SK-N-SH (cell line): ENCODE results near the gene TEX19. TPM values are rescaled to one million over a fixed set of nuclear protein-coding genes. Genes with fewer than 3 reads are reported as not detected.

ENCODE experiments used
- CTCF ChIA-PET: fragments of 300-600, 350-600 bp; formaldehyde crosslinking; extraction: SDS; loops from one replicate; lab custom pipeline; 2021; lab: Yijun Ruan, JAX
- POLR2A ChIA-PET: fragments of 350-600 bp; sonication (Branson Sonifier 250); formaldehyde crosslinking; extraction: SDS; loops from one replicate; lab custom pipeline; 2020; ENCODE audit warnings: antibody characterized with exemption, inconsistent platforms; lab: Yijun Ruan, JAX
- DNase-seq: peaks from one replicate; pipeline ENCODE4 v3.0.0; 2012
- H2AFZ ChIP-seq: fragments of 200-600 bp; sonication (generic); 2 replicates; pipeline ENCODE4 v1.8.1; 2016; ENCODE audit warnings: antibody characterized with exemption, mild to moderate bottlenecking, low read depth
- H3F3A ChIP-seq: fragments of 200-600 bp; sonication (generic); replicated peaks from 2 replicates; pipeline ENCODE3; 2016; ENCODE audit warnings: antibody characterized with exemption, mild to moderate bottlenecking; ENCODE audit not compliant: insufficient read depth
- H3K27ac ChIP-seq, 2 experiments: fragments of 200-500 bp in 1 of 2; fragments of 200-600 bp in 1 of 2; sonication (Bioruptor generic) in 1 of 2; sonication (generic), shearing (Covaris generic) in 1 of 2; 2 replicates each; pipeline versions ENCODE4 v1.5.1 to v1.6.1; 2014 to 2016; ENCODE audit warnings: low read depth in 2 of 2, inconsistent platforms in 1 of 2, low read length in 1 of 2, mild to moderate bottlenecking in 1 of 2, mixed read lengths in 1 of 2
- H3K27me3 ChIP-seq: fragments of 200-600 bp; sonication (generic), shearing (Covaris generic); 2 replicates; pipeline ENCODE4 v1.6.1; 2016; ENCODE audit warnings: mixed run types; ENCODE audit not compliant: insufficient read depth
- H3K36me3 ChIP-seq, 2 experiments: fragments of 200-500 bp in 1 of 2; fragments of 200-600 bp in 1 of 2; sonication (Bioruptor generic) in 1 of 2; sonication (generic) in 1 of 2; replicated peaks in 1 of 2; 2 replicates each; pipeline versions ENCODE3 to v1.5.1; 2014 to 2016; ENCODE audit warnings: low read length in 1 of 2, mild to moderate bottlenecking in 1 of 2; ENCODE audit not compliant: insufficient read depth in 2 of 2, control insufficient read depth in 1 of 2
- H3K4me1 ChIP-seq, 2 experiments: fragments of 200-500 bp in 1 of 2; fragments of 200-600 bp in 1 of 2; sonication (Bioruptor generic) in 1 of 2; sonication (generic), shearing (Covaris generic) in 1 of 2; 2 replicates each; pipeline versions ENCODE4 v1.5.1 to v1.6.1; 2014 to 2016; ENCODE audit warnings: low read depth in 1 of 2, low read length in 1 of 2, mixed run types in 1 of 2; ENCODE audit not compliant: insufficient read depth in 2 of 2, control insufficient read depth in 1 of 2
- H3K4me2 ChIP-seq: fragments of 200-600 bp; sonication (generic), shearing (Covaris generic); 2 replicates; pipeline ENCODE4 v1.6.1; 2017; ENCODE audit warnings: mixed run types
- H3K4me3 ChIP-seq, 2 experiments: fragments of 200-500 bp in 1 of 2; fragments of 200-600 bp in 1 of 2; sonication (Bioruptor generic) in 1 of 2; sonication (generic), shearing (Covaris generic) in 1 of 2; 2 replicates each; pipeline versions ENCODE4 v1.5.1 to v1.8.1; 2014 to 2016; ENCODE audit warnings: low read depth in 2 of 2, inconsistent platforms in 1 of 2, low read length in 1 of 2, mild to moderate bottlenecking in 1 of 2, mixed read lengths in 1 of 2, moderate library complexity in 1 of 2
- H3K79me2 ChIP-seq: fragments of 200-600 bp; sonication (generic); 2 replicates; pipeline ENCODE4 v1.8.1; 2017; ENCODE audit warnings: mild to moderate bottlenecking; ENCODE audit not compliant: insufficient read depth
- H3K9ac ChIP-seq: fragments of 200-600 bp; sonication (generic); 2 replicates; pipeline ENCODE4 v1.6.1; 2017; ENCODE audit warnings: mixed run types
- H3K9me2 ChIP-seq: fragments of 200-600 bp; sonication (generic); 2 replicates; pipeline ENCODE4 v1.6.1; 2017; ENCODE audit warnings: mixed run types
- H3K9me3 ChIP-seq: fragments of 200-600 bp; sonication (generic); 2 replicates; pipeline ENCODE4 v1.6.1; 2017; ENCODE audit warnings: mixed run types, mild to moderate bottlenecking, moderate library complexity
- H4K20me1 ChIP-seq: fragments of 200-600 bp; sonication (generic); 2 replicates; pipeline ENCODE4 v1.6.1; 2017; ENCODE audit warnings: mild to moderate bottlenecking, mixed run types; ENCODE audit not compliant: insufficient read depth
- EZH2phosphoT487 ChIP-seq: fragments of 200-600 bp; sonication (generic); IDR thresholded peaks from 2 replicates; pipeline ENCODE4 v1.6.1; 2017; ENCODE audit warnings: low read depth, mixed run types, mild to moderate bottlenecking, antibody characterized with exemption, moderate library complexity, borderline replicate concordance
- GABPA ChIP-seq: IDR thresholded peaks from 2 replicates; pipeline ENCODE4 v1.4.0; 2012; ENCODE audit warnings: low read depth, mild to moderate bottlenecking
- JUND ChIP-seq: IDR thresholded peaks from 2 replicates; pipeline ENCODE4 v1.4.0; 2012
- NRF1 ChIP-seq: IDR thresholded peaks from 2 replicates; pipeline ENCODE4 v1.6.1; 2012; ENCODE audit warnings: low read depth, mild to moderate bottlenecking, low read length
- PBX3 ChIP-seq: IDR thresholded peaks from 2 replicates; pipeline ENCODE4; 2012
- RAD21 ChIP-seq: IDR thresholded peaks from 2 replicates; pipeline ENCODE4 v1.6.1; 2012; ENCODE audit warnings: mild to moderate bottlenecking, low read length
- REST ChIP-seq: IDR thresholded peaks from 2 replicates; pipeline ENCODE4 v1.6.1; 2012; ENCODE audit warnings: mild to moderate bottlenecking, low read depth, low read length, moderate library complexity
- RFX5 ChIP-seq: IDR thresholded peaks from 2 replicates; pipeline ENCODE4 v1.6.1; 2012; ENCODE audit warnings: mild to moderate bottlenecking, improper control_type of control experiment, low read length
- TCF12 ChIP-seq: IDR thresholded peaks from 2 replicates; pipeline ENCODE4 v1.4.0; 2012
- USF1 ChIP-seq: IDR thresholded peaks from 2 replicates; pipeline ENCODE4 v1.4.0; 2012; ENCODE audit warnings: low read depth, borderline replicate concordance
- WGBS: methylation state at CpG from one replicate; pipeline ENCODE4 v1.1.6; 2017; ENCODE audit warnings: low lambda C conversion rate; 5-methylcytosine and 5-hydroxymethylcytosine counted together
- polyA plus RNA-seq, 3 experiments: library from polyadenylated mRNA; depleted of rRNA; stranded (reverse); fragments of >200 nt; gene quantifications; 2 replicates each; pipeline ENCODE4 v1.2.3, GENCODE V29; 2012

Gene TEX19
- polyA plus RNA-seq, 1 of the 3 experiments (the other 2 are of a cell fraction): 0.10 TPM

- no peak for TF ChIP-seq RAD21
- TF ChIP-seq USF1: no peak
- no peak for TF ChIP-seq EZH2phosphoT487
- TF ChIP-seq PBX3: no peak
- TF ChIP-seq JUND: no peak
- TF ChIP-seq NRF1: no peak
- no peak for TF ChIP-seq TCF12
- no peak for TF ChIP-seq GABPA
- TF ChIP-seq RFX5: no peak
- TF ChIP-seq REST: no peak
- Histone ChIP-seq H3K36me3 (no peaks in the 10 kb centered on the region), H3K79me2 (no peaks in the 10 kb centered on the region), H3K4me1 (peaks cover 5 to 14% of the 10 kb centered on the region in 2 experiments; a peak in 3 of 4 replicates), H2AFZ (no peak overlapping the region), H4K20me1 (no peaks in the 10 kb centered on the region), H3K9me3 (no peaks in the 10 kb centered on the region), H3K9me2 (no peaks in the 10 kb centered on the region), H3K27ac (no peak overlapping the region), H3K4me2 (no peak overlapping the region), H3K4me3 (no peak overlapping the region), H3K9ac (no peak overlapping the region), H3F3A (peaks cover 20% of the 10 kb centered on the region), H3K27me3 (peaks cover 17% of the 10 kb centered on the region; the same call in 1 of the 2 replicates)
- ChIA-PET POLR2A (no interaction called here), CTCF (interaction anchor here (0.7 to 9.9 kb wide), 23 partner anchors 10 to 292 kb away, joined by 3 to 184 read pairs (median 4); partner anchors contain the start of genes SECTM1 and SLC16A3)
- WGBS: 75% methylated on average over 24 of the region's 28 CpGs
- no peak for DNase-seq
Measured at GRCh38 chr17:82322526-82323453, 36.3 kb upstream of the TEX19 start.
